HG03196 (cell line): Measurements from ENCODE around the gene HDAC6.
"Not testable (repeated sequence)": the region's sequence is repeated elsewhere in the genome, so short reads cannot be mapped to it uniquely, and the experiment has no call there.

Experiments used
- ATAC-seq: cut with Tn5 transposase; IDR thresholded peaks from one replicate; pipeline ENCODE4 v1.9.1; 2021; ENCODE audit not compliant: unreplicated experiment

Gene HDAC6

GRCh38 chrX:48789366-48790220, 12.3 kb upstream of the HDAC6 start:
- ATAC-seq: no peak

GRCh38 chrX:48790477-48790876, 11.4 kb upstream of the HDAC6 start:
- no peak for ATAC-seq

GRCh38 chrX:48791063-48791820, 10.6 kb upstream of the HDAC6 start:
- no peak for ATAC-seq

GRCh38 chrX:48792219-48792618, 9.6 kb upstream of the HDAC6 start:
- no peak for ATAC-seq

- ATAC-seq: no peak
Measured at GRCh38 chrX:48793935-48794334, 7.9 kb upstream of the HDAC6 start.

- ATAC-seq: no peak
Measured at GRCh38 chrX:48794340-48794910, 7.4 kb upstream of the HDAC6 start.

GRCh38 chrX:48794911-48795515, 6.9 kb upstream of the HDAC6 start:
- no peak for ATAC-seq

DNA sequence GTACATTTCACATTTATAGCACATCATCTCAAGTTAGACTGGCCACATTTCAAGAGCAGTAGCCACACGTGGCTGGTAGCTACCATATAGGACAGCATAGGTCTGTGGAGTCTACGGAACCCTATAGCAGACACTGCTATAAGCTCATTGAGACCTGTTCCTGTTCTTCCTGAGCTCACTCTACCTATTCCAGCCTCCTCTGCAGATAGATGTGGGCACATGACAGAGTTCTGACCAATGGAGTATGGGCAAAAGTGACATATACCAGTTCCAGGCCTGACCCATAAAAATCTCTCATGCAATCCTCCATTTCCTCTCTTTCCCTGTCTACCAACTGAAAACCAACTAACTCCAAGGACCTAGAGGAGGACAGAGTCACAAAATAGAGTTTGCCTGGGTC, 3.5 kb upstream of the HDAC6 start:
- ATAC-seq: no peak

DNA sequence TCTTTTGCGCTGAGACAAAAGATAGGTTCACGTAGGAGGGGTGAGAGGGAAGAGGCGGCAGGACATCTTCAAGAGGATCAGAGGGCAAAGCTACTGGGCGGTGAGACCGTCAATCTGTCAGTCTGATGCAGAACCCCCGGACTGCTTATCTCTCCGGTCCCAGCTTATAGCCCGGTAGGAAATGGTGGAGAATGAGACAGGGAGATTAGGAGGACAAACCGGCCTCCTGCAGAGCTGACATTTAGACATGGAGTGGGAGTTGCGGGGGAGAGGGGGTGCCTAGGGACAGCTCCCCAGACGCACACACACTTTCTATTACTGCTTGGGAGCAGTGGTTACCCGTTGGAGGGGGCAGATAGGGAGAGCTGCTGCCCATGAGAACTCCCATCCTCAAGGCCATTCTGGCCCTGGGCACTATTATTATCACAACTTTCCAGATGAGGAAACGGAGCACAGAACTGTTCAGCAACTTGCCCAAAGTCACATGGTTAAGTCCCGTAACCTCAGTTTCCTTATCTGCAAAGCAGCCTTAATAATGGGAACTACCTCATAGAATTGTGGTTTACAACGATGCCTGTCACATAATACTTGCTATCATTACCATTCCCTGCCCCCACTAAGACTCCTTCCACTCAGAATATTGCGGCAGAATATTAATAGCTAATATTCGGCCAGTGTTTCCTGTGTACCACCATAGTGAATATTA, 1.1 kb upstream of the HDAC6 start:
- no peak for ATAC-seq

GRCh38 chrX:48802089-48802904, 430 bp downstream of the HDAC6 start:
- ATAC-seq: peak; percentile 44

GRCh38 chrX:48802905-48803200, 986 bp downstream of the HDAC6 start:
- no peak for ATAC-seq

DNA sequence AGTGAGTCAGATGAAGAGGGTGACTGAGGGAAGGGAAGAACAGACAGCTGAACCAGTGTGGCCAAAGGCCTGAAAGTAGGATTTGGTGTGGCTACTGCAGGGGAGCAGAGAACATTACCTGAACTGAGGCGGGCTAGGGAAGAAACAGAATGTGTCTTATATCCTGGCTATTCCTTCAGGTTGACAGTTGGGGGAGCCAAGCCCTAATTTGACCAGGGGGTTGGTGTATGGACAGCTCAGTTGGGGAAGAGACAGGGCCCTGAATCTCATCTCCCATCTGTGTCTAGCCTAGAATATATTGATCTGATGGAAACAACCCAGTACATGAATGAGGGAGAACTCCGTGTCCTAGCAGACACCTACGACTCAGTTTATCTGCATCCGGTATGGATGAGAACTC, 4.2 kb downstream of the HDAC6 start:
- no peak for ATAC-seq

DNA sequence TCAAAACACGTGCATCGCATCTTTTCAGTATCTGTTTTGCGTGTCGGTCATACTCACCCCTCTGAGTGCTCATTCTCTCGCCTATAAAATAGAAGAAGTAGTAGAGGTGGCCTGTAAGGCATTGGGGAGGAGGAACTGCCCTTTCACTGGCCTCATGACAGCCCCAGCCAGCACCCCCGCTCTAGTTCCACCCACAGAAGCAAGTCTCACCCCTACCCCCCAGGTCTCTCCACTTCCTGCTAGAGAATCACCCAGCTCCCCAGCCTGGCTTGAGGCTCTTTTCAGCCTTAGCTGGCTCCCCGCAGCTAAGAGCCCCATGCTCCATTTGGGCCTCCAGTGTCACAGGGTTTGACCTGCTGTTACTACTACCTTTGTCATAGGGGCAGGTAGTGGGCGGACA, 11.8 kb downstream of the HDAC6 start:
- ATAC-seq: no peak

DNA sequence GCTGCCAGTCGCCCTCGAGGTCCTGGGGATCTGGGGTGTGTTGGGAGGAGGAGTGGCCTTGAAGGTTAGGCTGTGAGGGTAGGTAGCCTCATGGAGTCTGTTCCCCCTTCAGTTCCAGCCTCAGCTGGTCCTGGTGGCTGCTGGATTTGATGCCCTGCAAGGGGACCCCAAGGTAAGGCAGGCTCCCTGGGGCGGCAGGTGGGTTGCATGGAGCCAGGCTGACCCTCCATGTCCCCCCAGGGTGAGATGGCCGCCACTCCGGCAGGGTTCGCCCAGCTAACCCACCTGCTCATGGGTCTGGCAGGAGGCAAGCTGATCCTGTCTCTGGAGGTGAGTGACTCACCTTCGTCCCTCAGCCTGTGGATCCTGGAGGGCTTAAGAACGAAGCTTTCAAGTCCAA, 12.9 kb downstream of the HDAC6 start:
- no peak for ATAC-seq

- no peak for ATAC-seq
Measured at GRCh38 chrX:48815266-48815665, 13.4 kb downstream of the HDAC6 start.

DNA sequence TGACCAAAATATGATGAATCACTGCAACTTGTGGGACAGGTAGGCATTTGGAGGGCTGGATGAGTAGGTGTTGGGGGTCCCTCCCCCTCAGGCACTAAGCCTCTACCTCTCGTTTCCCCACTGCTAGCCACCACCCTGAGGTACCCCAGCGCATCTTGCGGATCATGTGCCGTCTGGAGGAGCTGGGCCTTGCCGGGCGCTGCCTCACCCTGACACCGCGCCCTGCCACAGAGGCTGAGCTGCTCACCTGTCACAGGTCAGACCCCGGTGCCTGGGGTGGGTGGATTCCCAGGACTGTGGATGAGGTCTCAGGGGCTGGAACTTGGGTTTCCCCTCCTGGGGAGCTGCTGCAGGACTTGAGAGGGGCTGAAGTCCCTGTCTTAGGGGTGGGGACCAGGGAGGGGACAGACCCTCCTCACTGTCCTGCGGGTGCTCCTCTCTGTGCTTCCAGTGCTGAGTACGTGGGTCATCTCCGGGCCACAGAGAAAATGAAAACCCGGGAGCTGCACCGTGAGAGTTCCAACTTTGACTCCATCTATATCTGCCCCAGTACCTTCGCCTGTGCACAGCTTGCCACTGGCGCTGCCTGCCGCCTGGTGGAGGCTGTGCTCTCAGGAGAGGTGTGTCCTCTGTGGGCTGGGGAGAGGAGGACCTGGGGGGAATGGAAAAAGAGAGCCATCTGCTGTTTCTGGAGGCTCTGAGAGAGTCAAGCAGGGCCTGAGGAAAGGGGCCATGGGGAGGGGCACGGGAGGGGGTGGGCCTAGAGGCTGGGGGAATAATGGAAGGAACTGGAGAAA, 14.3 kb downstream of the HDAC6 start:
- ATAC-seq: no peak

DNA sequence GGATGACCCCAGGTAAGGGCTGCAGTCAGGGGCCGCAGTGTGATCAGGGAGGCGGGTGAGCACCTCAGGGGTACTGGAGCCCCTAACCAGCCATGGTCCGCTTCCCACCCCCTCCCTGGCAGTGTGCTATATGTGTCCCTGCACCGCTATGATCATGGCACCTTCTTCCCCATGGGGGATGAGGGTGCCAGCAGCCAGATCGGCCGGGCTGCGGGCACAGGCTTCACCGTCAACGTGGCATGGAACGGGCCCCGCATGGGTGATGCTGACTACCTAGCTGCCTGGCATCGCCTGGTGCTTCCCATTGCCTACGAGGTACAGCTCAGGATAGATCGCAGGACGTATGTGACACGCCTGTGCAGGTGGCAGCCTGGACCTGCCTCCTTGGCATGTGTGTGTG, 16.2 kb downstream of the HDAC6 start:
- ATAC-seq: no peak

GRCh38 chrX:48818866-48819265, 17.0 kb downstream of the HDAC6 start:
- no peak for ATAC-seq

- not testable (repeated sequence) for ATAC-seq
Measured at GRCh38 chrX:48819394-48819793, 17.5 kb downstream of the HDAC6 start.

- ATAC-seq: no peak
Measured at GRCh38 chrX:48823053-48823452, 21.2 kb downstream of the HDAC6 start.
